ENCODE results near the gene SLC12A6.

DNA sequence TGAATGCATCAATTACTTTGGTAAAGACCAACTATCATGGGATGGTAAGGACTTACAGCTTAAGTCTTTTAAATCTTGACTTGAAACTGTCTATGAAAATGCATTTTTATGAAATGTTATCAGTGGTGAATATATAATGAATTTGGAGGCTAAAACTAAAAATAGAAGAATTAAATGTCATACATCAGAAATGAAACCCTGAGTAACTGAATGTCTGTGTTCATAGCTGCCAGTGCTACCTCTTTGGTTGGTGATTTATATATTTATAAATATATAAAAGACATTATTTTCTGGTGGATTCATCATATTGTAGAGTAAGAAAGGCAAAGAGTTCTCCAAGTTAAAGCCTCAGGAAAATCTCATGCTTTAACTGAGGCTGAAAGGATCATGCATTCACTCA is 12.2 kb downstream of the SLC12A6 start:
- no peak for TF ChIP-seq POLR2A (IDR thresholded peaks at IDR 0.05; ENCODE audit: borderline replicate concordance, extremely low read depth, insufficient read depth, insufficient read length)
- TF ChIP-seq EZH2 (IDR thresholded peaks at IDR 0.05): no peak
- TF ChIP-seq RAD21 (IDR thresholded peaks at IDR 0.05; ENCODE audit: low read depth): no peak
- no peak for TF ChIP-seq CEBPB (IDR thresholded peaks at IDR 0.05; ENCODE audit: low read depth)
- TF ChIP-seq ZFX (IDR thresholded peaks at IDR 0.05): no peak
- TF ChIP-seq, protein P1, sequence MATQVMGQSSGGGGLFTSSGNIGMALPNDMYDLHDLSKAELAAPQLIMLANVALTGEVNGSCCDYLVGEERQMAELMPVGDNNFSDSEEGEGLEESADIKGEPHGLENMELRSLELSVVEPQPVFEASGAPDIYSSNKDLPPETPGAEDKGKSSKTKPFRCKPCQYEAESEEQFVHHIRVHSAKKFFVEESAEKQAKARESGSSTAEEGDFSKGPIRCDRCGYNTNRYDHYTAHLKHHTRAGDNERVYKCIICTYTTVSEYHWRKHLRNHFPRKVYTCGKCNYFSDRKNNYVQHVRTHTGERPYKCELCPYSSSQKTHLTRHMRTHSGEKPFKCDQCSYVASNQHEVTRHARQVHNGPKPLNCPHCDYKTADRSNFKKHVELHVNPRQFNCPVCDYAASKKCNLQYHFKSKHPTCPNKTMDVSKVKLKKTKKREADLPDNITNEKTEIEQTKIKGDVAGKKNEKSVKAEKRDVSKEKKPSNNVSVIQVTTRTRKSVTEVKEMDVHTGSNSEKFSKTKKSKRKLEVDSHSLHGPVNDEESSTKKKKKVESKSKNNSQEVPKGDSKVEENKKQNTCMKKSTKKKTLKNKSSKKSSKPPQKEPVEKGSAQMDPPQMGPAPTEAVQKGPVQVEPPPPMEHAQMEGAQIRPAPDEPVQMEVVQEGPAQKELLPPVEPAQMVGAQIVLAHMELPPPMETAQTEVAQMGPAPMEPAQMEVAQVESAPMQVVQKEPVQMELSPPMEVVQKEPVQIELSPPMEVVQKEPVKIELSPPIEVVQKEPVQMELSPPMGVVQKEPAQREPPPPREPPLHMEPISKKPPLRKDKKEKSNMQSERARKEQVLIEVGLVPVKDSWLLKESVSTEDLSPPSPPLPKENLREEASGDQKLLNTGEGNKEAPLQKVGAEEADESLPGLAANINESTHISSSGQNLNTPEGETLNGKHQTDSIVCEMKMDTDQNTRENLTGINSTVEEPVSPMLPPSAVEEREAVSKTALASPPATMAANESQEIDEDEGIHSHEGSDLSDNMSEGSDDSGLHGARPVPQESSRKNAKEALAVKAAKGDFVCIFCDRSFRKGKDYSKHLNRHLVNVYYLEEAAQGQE (IDR thresholded peaks at IDR 0.05; ENCODE audit: low read depth): no peak
